Measurements from ENCODE around the gene TRIM33.
"Not testable (repeated sequence)": the region's sequence is repeated elsewhere in the genome, so short reads cannot be mapped to it uniquely, and the experiment has no call there.

Gene TRIM33

GRCh38 chr1:114397601-114398000, 113.4 kb downstream of the TRIM33 start:
- DNase-seq, result no peak

- no peak for DNase-seq
Measured at GRCh38 chr1:114395863-114396262, 115.1 kb downstream of the TRIM33 start.

GRCh38 chr1:114390960-114391359, 120.0 kb downstream of the TRIM33 start:
- no peak for DNase-seq

GRCh38 chr1:114390361-114390760, 120.6 kb downstream of the TRIM33 start:
- DNase-seq, result no peak

- DNase-seq, result no peak
Measured at GRCh38 chr1:114388432-114389003, 122.5 kb downstream of the TRIM33 start.

GRCh38 chr1:114387585-114387984, 123.4 kb downstream of the TRIM33 start:
- not testable (repeated sequence) for DNase-seq

- no peak for DNase-seq
Measured at GRCh38 chr1:114387010-114387360, 124.0 kb downstream of the TRIM33 start.

- no peak for DNase-seq
Measured at GRCh38 chr1:114386129-114387009, 124.6 kb downstream of the TRIM33 start.

GRCh38 chr1:114384922-114385321, 126.1 kb downstream of the TRIM33 start:
- DNase-seq, result no peak

GRCh38 chr1:114379987-114380386, 131.0 kb downstream of the TRIM33 start:
- no peak for DNase-seq

GRCh38 chr1:114379358-114379757, 131.6 kb downstream of the TRIM33 start:
- no peak for DNase-seq

- DNase-seq, result no peak
Measured at GRCh38 chr1:114377356-114377755, 133.6 kb downstream of the TRIM33 start.

- DNase-seq, result no peak
Measured at GRCh38 chr1:114369930-114370329, 141.1 kb downstream of the TRIM33 start.

GRCh38 chr1:114369266-114369919, 141.6 kb downstream of the TRIM33 start:
- DNase-seq, result not testable (repeated sequence)

GRCh38 chr1:114368560-114369255, 142.3 kb downstream of the TRIM33 start:
- DNase-seq, result no peak

GRCh38 chr1:114367810-114368209, 143.2 kb downstream of the TRIM33 start:
- no peak for DNase-seq

GRCh38 chr1:114363230-114363629, 147.8 kb downstream of the TRIM33 start:
- DNase-seq, result not testable (repeated sequence)

- no peak for DNase-seq
Measured at GRCh38 chr1:114359791-114360190, 151.2 kb downstream of the TRIM33 start.

- no peak for DNase-seq
Measured at GRCh38 chr1:114355240-114355639, 155.8 kb downstream of the TRIM33 start.

GRCh38 chr1:114353262-114353661, 157.7 kb downstream of the TRIM33 start:
- DNase-seq, result no peak

- peak in 1 of 2 donors; percentile 10 for DNase-seq
Measured at GRCh38 chr1:114352797-114353196, 158.2 kb downstream of the TRIM33 start.

GRCh38 chr1:114350731-114351445, 160.1 kb downstream of the TRIM33 start:
- no peak for DNase-seq

Measured in hippocampal formation (tissue), 2 donors.